GM12865 (cell line): Measurements from ENCODE around the gene PPP1R12C.

Experiments used
- DNase-seq: peaks from one replicate; pipeline ENCODE4 v3.0.0; 2010; ENCODE audit warnings: low read depth
- H3K4me3 ChIP-seq: 2 replicates; pipeline ENCODE4 v1.5.1; 2011; ENCODE audit warnings: mild to moderate bottlenecking, low read depth, low read length, control low read depth
- TF ChIP-seq, protein P1 (sequence below): IDR thresholded peaks from 2 replicates; pipeline ENCODE4 v1.5.1; 2011; ENCODE audit warnings: low read length, control low read depth, low read depth, inconsistent platforms; ENCODE audit not compliant: insufficient read depth; ENCODE audit errors: missing control alignments

Gene PPP1R12C

DNA sequence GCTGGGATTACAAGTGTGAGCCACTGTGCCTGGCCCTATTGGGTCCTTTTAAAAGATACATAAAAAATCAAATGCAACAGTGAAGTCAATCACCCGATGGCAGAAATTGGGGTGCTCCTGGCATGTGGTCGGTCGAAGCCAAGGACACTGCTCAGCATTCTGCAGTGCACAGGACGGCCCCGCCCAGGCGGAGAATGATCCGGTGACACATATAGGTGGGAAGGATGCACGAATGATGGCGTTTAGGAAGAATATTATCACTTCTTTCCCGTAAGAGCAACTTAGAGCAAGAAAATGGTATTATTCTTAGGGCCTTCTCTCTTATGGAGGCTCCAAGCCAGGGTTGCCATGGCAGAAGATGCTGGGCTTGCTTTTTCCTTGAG lies 76.2 kb downstream of the PPP1R12C start:
- TF ChIP-seq, protein P1, sequence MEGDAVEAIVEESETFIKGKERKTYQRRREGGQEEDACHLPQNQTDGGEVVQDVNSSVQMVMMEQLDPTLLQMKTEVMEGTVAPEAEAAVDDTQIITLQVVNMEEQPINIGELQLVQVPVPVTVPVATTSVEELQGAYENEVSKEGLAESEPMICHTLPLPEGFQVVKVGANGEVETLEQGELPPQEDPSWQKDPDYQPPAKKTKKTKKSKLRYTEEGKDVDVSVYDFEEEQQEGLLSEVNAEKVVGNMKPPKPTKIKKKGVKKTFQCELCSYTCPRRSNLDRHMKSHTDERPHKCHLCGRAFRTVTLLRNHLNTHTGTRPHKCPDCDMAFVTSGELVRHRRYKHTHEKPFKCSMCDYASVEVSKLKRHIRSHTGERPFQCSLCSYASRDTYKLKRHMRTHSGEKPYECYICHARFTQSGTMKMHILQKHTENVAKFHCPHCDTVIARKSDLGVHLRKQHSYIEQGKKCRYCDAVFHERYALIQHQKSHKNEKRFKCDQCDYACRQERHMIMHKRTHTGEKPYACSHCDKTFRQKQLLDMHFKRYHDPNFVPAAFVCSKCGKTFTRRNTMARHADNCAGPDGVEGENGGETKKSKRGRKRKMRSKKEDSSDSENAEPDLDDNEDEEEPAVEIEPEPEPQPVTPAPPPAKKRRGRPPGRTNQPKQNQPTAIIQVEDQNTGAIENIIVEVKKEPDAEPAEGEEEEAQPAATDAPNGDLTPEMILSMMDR, result no peak
- no peak for DNase-seq
- H3K4me3 ChIP-seq, result no peak overlapping the region
